WTC11 (cell line): ENCODE results near the gene TIGD1.

Experiments
- CBFB ChIP-seq: sonication (generic); formaldehyde crosslinking; IDR thresholded peaks from 2 replicates; pipeline ENCODE4 v1.8.1; 2022; ENCODE audit warnings: mild to moderate bottlenecking, low read depth, missing genetic modification reagents
- CREB1 ChIP-seq: sonication (generic); formaldehyde crosslinking; IDR thresholded peaks from 2 replicates; pipeline ENCODE4 v1.8.0; 2023; ENCODE audit warnings: mild to moderate bottlenecking, missing genetic modification reagents
- FOXP4 ChIP-seq: sonication (generic); formaldehyde crosslinking; IDR thresholded peaks from 2 replicates; pipeline ENCODE4 v1.8.0; 2022; ENCODE audit warnings: mild to moderate bottlenecking, missing genetic modification reagents
- JUN ChIP-seq: sonication (generic); formaldehyde crosslinking; IDR thresholded peaks from 2 replicates; pipeline ENCODE4 v1.8.0; 2023; ENCODE audit warnings: mild to moderate bottlenecking, missing genetic modification reagents
- MXD4 ChIP-seq: fragments of 250-450 bp; sonication (Bioruptor Pico); IDR thresholded peaks from 2 replicates; pipeline ENCODE4 v1.8.0; 2021; ENCODE audit warnings: mild to moderate bottlenecking, moderate library complexity, borderline replicate concordance
- ZBTB21 ChIP-seq: sonication (generic); formaldehyde crosslinking; IDR thresholded peaks from 2 replicates; pipeline ENCODE4 v1.8.1; 2023; ENCODE audit warnings: mild to moderate bottlenecking, missing genetic modification reagents, borderline replicate concordance
- ZNF423 ChIP-seq: fragments of 250-450 bp; sonication (Bioruptor Pico); IDR thresholded peaks from 2 replicates; pipeline ENCODE4 v2.1.2; 2022; ENCODE audit warnings: mild to moderate bottlenecking, moderate library complexity
- TF ChIP-seq, protein P1 (sequence below): fragments of 200-600 bp; IDR thresholded peaks from 2 replicates; pipeline ENCODE4 v1.8.0; 2022; ENCODE audit warnings: antibody characterized with exemption
- TF ChIP-seq, protein P2 (sequence below): sonication (generic); formaldehyde crosslinking; IDR thresholded peaks from 2 replicates; pipeline ENCODE4 v1.8.0; 2022; ENCODE audit warnings: mild to moderate bottlenecking, missing genetic modification reagents

DNA sequence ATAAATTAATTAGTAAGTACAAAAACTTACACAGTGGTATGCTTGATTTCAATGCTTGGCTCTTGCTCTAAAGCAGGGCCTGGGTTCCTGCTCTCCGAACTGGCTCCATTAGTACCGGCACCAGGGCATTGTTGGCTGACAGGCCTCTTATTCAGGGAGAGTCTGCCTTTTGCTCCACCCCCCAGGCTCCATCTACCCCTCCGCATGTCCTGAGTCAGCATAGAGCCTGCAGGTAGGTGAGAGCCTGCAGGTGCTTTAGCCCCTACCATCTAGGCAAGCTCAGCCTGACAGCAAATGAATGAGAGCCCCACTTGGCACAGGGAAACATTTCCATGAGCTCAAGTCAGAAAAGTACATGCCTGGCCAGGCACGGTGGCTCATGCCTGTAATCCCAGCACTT is 47.9 kb upstream of the TIGD1 start:
- TF ChIP-seq, protein P1, sequence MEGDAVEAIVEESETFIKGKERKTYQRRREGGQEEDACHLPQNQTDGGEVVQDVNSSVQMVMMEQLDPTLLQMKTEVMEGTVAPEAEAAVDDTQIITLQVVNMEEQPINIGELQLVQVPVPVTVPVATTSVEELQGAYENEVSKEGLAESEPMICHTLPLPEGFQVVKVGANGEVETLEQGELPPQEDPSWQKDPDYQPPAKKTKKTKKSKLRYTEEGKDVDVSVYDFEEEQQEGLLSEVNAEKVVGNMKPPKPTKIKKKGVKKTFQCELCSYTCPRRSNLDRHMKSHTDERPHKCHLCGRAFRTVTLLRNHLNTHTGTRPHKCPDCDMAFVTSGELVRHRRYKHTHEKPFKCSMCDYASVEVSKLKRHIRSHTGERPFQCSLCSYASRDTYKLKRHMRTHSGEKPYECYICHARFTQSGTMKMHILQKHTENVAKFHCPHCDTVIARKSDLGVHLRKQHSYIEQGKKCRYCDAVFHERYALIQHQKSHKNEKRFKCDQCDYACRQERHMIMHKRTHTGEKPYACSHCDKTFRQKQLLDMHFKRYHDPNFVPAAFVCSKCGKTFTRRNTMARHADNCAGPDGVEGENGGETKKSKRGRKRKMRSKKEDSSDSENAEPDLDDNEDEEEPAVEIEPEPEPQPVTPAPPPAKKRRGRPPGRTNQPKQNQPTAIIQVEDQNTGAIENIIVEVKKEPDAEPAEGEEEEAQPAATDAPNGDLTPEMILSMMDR = no peak
- no peak for TF ChIP-seq CREB1 (CRISPR knock-in tag)
- no peak for TF ChIP-seq CBFB (CRISPR knock-in tag)
- no peak for TF ChIP-seq FOXP4 (CRISPR knock-in tag)
- TF ChIP-seq MXD4 = no peak
- TF ChIP-seq ZBTB21 = no peak
- TF ChIP-seq, protein P2, sequence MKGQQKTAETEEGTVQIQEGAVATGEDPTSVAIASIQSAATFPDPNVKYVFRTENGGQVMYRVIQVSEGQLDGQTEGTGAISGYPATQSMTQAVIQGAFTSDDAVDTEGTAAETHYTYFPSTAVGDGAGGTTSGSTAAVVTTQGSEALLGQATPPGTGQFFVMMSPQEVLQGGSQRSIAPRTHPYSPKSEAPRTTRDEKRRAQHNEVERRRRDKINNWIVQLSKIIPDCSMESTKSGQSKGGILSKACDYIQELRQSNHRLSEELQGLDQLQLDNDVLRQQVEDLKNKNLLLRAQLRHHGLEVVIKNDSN = no peak
- no peak for TF ChIP-seq JUN
- no peak for TF ChIP-seq ZNF423
